B cell (primary cell): ENCODE measurements around the gene GRHPR. TPM values are rescaled to one million over a fixed set of nuclear protein-coding genes. Genes with fewer than 3 reads are reported as not detected.

ENCODE experiments used
- ATAC-seq: fragments of 200-7000 bp; cut with Tn5 transposase; one replicate; pipeline ENCODE4 v1.10.0; 2021; ENCODE audit warnings: low read depth, mild to moderate bottlenecking, moderate number of reproducible peaks, moderate library complexity
- CTCF ChIA-PET: fragments of 350-600 bp; sonication (Branson Sonifier 250); formaldehyde crosslinking; loops from one replicate; lab custom pipeline; 2021; ENCODE audit warnings: antibody characterized with exemption, inconsistent platforms; lab: Charles Lee
- POLR2A ChIA-PET: fragments of 350-600 bp; sonication (Branson Sonifier 250); formaldehyde crosslinking; loops from one replicate; lab custom pipeline; 2021; ENCODE audit warnings: antibody characterized with exemption; lab: Charles Lee
- DNase-seq: peaks from one replicate; pipeline ENCODE4 v3.0.0; 2013
- H2AFZ ChIP-seq: 2 replicates; pipeline ENCODE4 v1.6.1; 2012; ENCODE audit warnings: mild to moderate bottlenecking, low read depth, low read length; ENCODE audit not compliant: insufficient read depth, poor library complexity, severe bottlenecking
- H3K27ac ChIP-seq, 2 donors: 1 replicate in 1 of 2; 2 replicates in 1 of 2; pipeline ENCODE4 v1.5.1; 2012 to 2013; ENCODE audit warnings: low read length in 2 of 2, mild to moderate bottlenecking in 2 of 2, moderate library complexity in 1 of 2
- H3K27me3 ChIP-seq, 4 experiments: fragments of 200-600 bp in 1 of 4; sonication (generic) in 1 of 4; replicated peaks in 1 of 4; 1 replicate in 2 of 4; 2 replicates in 2 of 4; pipeline versions ENCODE4 v1.6.1 to v1.7.0; 2013 to 2016; ENCODE audit warnings: low read length in 3 of 4, mild to moderate bottlenecking in 2 of 4, mixed read lengths in 1 of 4, moderate library complexity in 1 of 4; ENCODE audit not compliant: insufficient read depth in 4 of 4, control insufficient read depth in 3 of 4; ENCODE audit errors: control extremely low read depth in 1 of 4
- H3K36me3 ChIP-seq, 2 experiments: replicated peaks in 1 of 2; 1 replicate in 1 of 2; 2 replicates in 1 of 2; pipeline versions ENCODE4 v1.6.1 to v1.7.1; 2013; ENCODE audit warnings: low read length in 1 of 2; ENCODE audit not compliant: insufficient read depth in 2 of 2, control insufficient read depth in 1 of 2; ENCODE audit errors: control extremely low read depth in 1 of 2, extremely low read depth in 1 of 2
- H3K4me1 ChIP-seq, 2 donors: fragments of 200-600 bp in 1 of 2; sonication (generic) in 1 of 2; 1 replicate in 1 of 2; 2 replicates in 1 of 2; pipeline versions ENCODE4 v1.5.1 to v1.6.1; 2013 to 2017; ENCODE audit warnings: low read length in 2 of 2; ENCODE audit not compliant: control insufficient read depth in 2 of 2, insufficient read depth in 2 of 2
- H3K4me2 ChIP-seq: replicated peaks from 2 replicates; pipeline ENCODE3; 2012; ENCODE audit warnings: mild to moderate bottlenecking, low read depth, low read length; ENCODE audit not compliant: poor library complexity, severe bottlenecking
- H3K4me3 ChIP-seq, 5 experiments: fragments of 200-600 bp in 1 of 5; sonication (generic) in 1 of 5; 1 replicate in 3 of 5; 2 replicates in 2 of 5; pipeline versions ENCODE4 v1.5.1 to v1.7.0; 2011 to 2016; ENCODE audit warnings: low read length in 4 of 5, mild to moderate bottlenecking in 4 of 5, low read depth in 2 of 5, control low read depth in 1 of 5, moderate library complexity in 1 of 5; ENCODE audit not compliant: insufficient read depth in 1 of 5; ENCODE audit errors: control extremely low read depth in 1 of 5, extremely low read depth in 1 of 5
- H3K79me2 ChIP-seq: fragments of 200-600 bp; sonication (generic); one replicate; pipeline ENCODE4 v1.6.0; 2016; ENCODE audit warnings: low read length; ENCODE audit not compliant: control insufficient read depth, insufficient read depth
- H3K9ac ChIP-seq: fragments of 200-600 bp; sonication (generic); 2 replicates; pipeline ENCODE4 v1.6.1; 2017; ENCODE audit warnings: mild to moderate bottlenecking, low read length, moderate library complexity
- H3K9me3 ChIP-seq, 3 donors: one replicate each; pipeline versions ENCODE4 v1.6.1 to v1.7.1; 2013; ENCODE audit warnings: low read length in 2 of 3; ENCODE audit not compliant: control insufficient read depth in 2 of 3, insufficient read depth in 1 of 3; ENCODE audit errors: control extremely low read depth in 1 of 3
- H4K20me1 ChIP-seq: 2 replicates; pipeline ENCODE4 v1.6.0; 2012; ENCODE audit warnings: mild to moderate bottlenecking, low read length; ENCODE audit not compliant: insufficient read depth, control insufficient read depth, poor library complexity, severe bottlenecking
- H3K27ac Mint-ChIP-seq: one replicate; pipeline ENCODE4 v1.8.0; 2021; ENCODE audit warnings: mixed read lengths
- H3K27me3 Mint-ChIP-seq: one replicate; pipeline ENCODE4 v1.8.0; 2021; ENCODE audit warnings: mixed read lengths
- H3K4me1 Mint-ChIP-seq: one replicate; pipeline ENCODE4 v1.8.0; 2021; ENCODE audit warnings: mixed read lengths
- H3K4me3 Mint-ChIP-seq: one replicate; pipeline ENCODE4 v1.8.0; 2021; ENCODE audit warnings: mixed read lengths
- H3K9me3 Mint-ChIP-seq: one replicate; pipeline ENCODE4 v1.8.0; 2022; ENCODE audit warnings: mixed read lengths; ENCODE audit not compliant: insufficient read depth
- EZH2 ChIP-seq: IDR thresholded peaks from 2 replicates; pipeline ENCODE4 v1.6.1; 2012; ENCODE audit warnings: borderline replicate concordance, low read depth, mild to moderate bottlenecking, moderate library complexity, low read length; ENCODE audit not compliant: insufficient read depth, poor library complexity, severe bottlenecking
- WGBS: methylation state at CpG from one replicate; pipeline ENCODE4 v1.1.5; 2013; ENCODE audit warnings: missing lambda C conversion rate; ENCODE audit not compliant: insufficient coverage; 5-methylcytosine and 5-hydroxymethylcytosine counted together
- intact Hi-C: fragments of 100-400 bp; cut with micrococcal nuclease; formaldehyde crosslinking; loops from one replicate; pipeline ENCODE4 v1.10.0; 2022
- polyA plus RNA-seq: library from polyadenylated mRNA; depleted of rRNA; stranded (reverse); fragments of >200 nt; gene quantifications from 2 replicates; pipeline ENCODE4 v1.2.3, GENCODE V29; 2012
- total RNA-seq, 2 donors: library from RNA; stranded (reverse); fragments of 120-200 nt in 1 of 2; gene quantifications; 1 replicate in 1 of 2; 2 replicates in 1 of 2; pipeline versions ENCODE4 v1.2.3 to v1.2.4, GENCODE V29; 2013 to 2022
- TF ChIP-seq, protein P1 (sequence below): fragments of 200-600 bp; IDR thresholded peaks from one replicate; pipeline ENCODE4 v1.8.0; 2022; ENCODE audit warnings: antibody characterized with exemption, mild to moderate bottlenecking

GRHPR gene
- total and polyA plus RNA-seq, 2 donors (not counting 1 experiment from before 2014, with no cell fraction given), result 121 to 138 TPM

GRCh38 chr9:37386988-37387387 is 35.5 kb upstream of the GRHPR start:
- H3K4me1 ChIP-seq, result peaks cover 57 to 82% of the 10 kb centered on the region in 2 donors
- H3K4me3 ChIP-seq, result no peak overlapping the region
- no peaks in the 10 kb centered on the region for H3K27me3 ChIP-seq
- H3K9me3 ChIP-seq, result peaks cover 0 to 16% (median 0%) of the 10 kb centered on the region in 3 donors
- TF ChIP-seq EZH2, result no peak
- TF ChIP-seq, protein P1, sequence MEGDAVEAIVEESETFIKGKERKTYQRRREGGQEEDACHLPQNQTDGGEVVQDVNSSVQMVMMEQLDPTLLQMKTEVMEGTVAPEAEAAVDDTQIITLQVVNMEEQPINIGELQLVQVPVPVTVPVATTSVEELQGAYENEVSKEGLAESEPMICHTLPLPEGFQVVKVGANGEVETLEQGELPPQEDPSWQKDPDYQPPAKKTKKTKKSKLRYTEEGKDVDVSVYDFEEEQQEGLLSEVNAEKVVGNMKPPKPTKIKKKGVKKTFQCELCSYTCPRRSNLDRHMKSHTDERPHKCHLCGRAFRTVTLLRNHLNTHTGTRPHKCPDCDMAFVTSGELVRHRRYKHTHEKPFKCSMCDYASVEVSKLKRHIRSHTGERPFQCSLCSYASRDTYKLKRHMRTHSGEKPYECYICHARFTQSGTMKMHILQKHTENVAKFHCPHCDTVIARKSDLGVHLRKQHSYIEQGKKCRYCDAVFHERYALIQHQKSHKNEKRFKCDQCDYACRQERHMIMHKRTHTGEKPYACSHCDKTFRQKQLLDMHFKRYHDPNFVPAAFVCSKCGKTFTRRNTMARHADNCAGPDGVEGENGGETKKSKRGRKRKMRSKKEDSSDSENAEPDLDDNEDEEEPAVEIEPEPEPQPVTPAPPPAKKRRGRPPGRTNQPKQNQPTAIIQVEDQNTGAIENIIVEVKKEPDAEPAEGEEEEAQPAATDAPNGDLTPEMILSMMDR, result no peak
- 11% methylated on average over 7 of the region's 10 CpGs for WGBS
- ATAC-seq (peak; percentile 60), DNase-seq (peak; percentile 87)
- Mint-ChIP-seq H3K4me3 (peak overlapping the region; percentile 56), H3K4me1 (peaks cover 74% of the 10 kb centered on the region), H3K27ac (peak overlapping the region; percentile 83), H3K9me3 (no peaks in the 10 kb centered on the region), H3K27me3 (no peaks in the 10 kb centered on the region)
- POLR2A ChIA-PET, result interaction anchor here (0.6 to 1.6 kb wide), 10 partner anchors 9 to 143 kb away, joined by 3 to 12 read pairs (median 4); no protein-coding TSS in a partner anchor
- H3K36me3 ChIP-seq, result no peaks in the 10 kb centered on the region
- intact Hi-C loops, result loop anchor here (1.0 kb wide), 1 partner anchor 22 kb away; no protein-coding TSS in a partner anchor
- H3K27ac ChIP-seq, result peak overlapping the region; percentile 41 to 53
- no peak overlapping the region for H3K9ac ChIP-seq
- H2AFZ ChIP-seq, result no peak overlapping the region
- CTCF ChIA-PET, result interaction anchor here (0.6 to 12.2 kb wide), 11 partner anchors 12 to 507 kb away, joined by 3 to 139 read pairs (median 3); partner anchors contain the start of gene PAX5
- peaks cover 6% of the 10 kb centered on the region for H3K79me2 ChIP-seq
- peak overlapping the region; percentile 22 for H3K4me2 ChIP-seq
- no peaks in the 10 kb centered on the region for H4K20me1 ChIP-seq

DNA sequence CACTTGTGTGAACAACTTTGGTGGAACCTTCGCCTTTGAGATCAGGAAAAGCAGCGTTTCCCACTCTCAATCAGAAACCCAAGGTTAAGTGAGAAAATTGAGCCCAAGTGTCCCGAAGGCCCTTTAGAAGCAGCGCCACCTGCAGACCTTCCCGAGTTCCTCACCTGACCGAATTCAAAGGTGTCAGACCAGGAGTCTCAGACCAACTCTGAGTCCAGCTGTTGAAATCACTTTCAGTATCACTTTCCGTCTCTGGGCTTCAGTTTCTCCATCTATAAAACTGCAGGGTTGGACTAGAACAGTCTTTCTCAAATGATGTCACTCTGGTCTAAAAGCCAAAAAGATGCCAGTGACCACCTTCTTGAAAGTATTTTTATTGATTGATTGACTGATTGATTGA is 31.7 kb upstream of the GRHPR start:
- Histone ChIP-seq H3K4me2 (peak overlapping the region; percentile 50), H3K27me3 (no peaks in the 10 kb centered on the region), H3K4me1 (peaks cover 30 to 48% of the 10 kb centered on the region in 2 donors), H3K9me3 (peaks cover 0 to 9% (median 0%) of the 10 kb centered on the region in 3 donors), H3K36me3 (no peaks in the 10 kb centered on the region), H4K20me1 (no peaks in the 10 kb centered on the region), H3K4me3 (no peak overlapping the region), H3K9ac (no peak overlapping the region), H2AFZ (no peak overlapping the region), H3K79me2 (no peaks in the 10 kb centered on the region), H3K27ac (peak overlapping the region in 1 of 2 donors; percentile 52)
- Mint-ChIP-seq H3K4me1 (peaks cover 55% of the 10 kb centered on the region), H3K4me3 (peak overlapping the region; percentile 56), H3K27me3 (no peaks in the 10 kb centered on the region), H3K27ac (peak overlapping the region; percentile 60), H3K9me3 (no peaks in the 10 kb centered on the region)
- CTCF ChIA-PET, result interaction anchor here (0.6 to 12.2 kb wide), 11 partner anchors 9 to 518 kb away, joined by 3 to 139 read pairs (median 4); no protein-coding TSS in a partner anchor
- peak; percentile 79 for DNase-seq
- intact Hi-C loops, result loop anchor here (1.0 kb wide), 1 partner anchor 15 kb away; no protein-coding TSS in a partner anchor
- WGBS, result 31% methylated on average over 7 of the region's 7 CpGs
- POLR2A ChIA-PET, result interaction anchor here (1.3 kb wide), 1 partner anchor 16 kb away, joined by 4 read pairs; no protein-coding TSS in a partner anchor
- ATAC-seq, result peak; percentile 66
- TF ChIP-seq, protein P1, result peak; percentile 58
- TF ChIP-seq EZH2, result no peak
